Kidney (tissue), 14 donors: Measurements from ENCODE around the gene SLC25A21. TPM values are rescaled to one million over a fixed set of nuclear protein-coding genes. Genes with fewer than 3 reads are reported as not detected.

Source experiments
- DNase-seq, 5 donors: peaks; one replicate each; pipeline ENCODE4 v3.0.0-alpha.2; 2013 to 2020
- FAIRE-seq: peaks from 2 replicates; lab custom pipeline; 2012; peaks lifted over from hg19 to GRCh38; lab: Jason Lieb, UNC
- H3K27ac ChIP-seq, 2 donors: one replicate each; pipeline ENCODE4 v1.7.0; 2013; ENCODE audit warnings: low read depth in 2 of 2, low read length in 2 of 2, inconsistent platforms in 1 of 2
- H3K27me3 ChIP-seq: one replicate; pipeline ENCODE4 v1.7.1; 2013; ENCODE audit warnings: low read length, inconsistent platforms; ENCODE audit not compliant: control insufficient read depth, insufficient read depth
- H3K36me3 ChIP-seq, 3 donors: one replicate each; pipeline versions ENCODE4 v1.7.0 to v1.7.1; 2013; ENCODE audit warnings: low read length in 3 of 3, control low read depth in 1 of 3, inconsistent platforms in 1 of 3; ENCODE audit not compliant: insufficient read depth in 3 of 3, control insufficient read depth in 2 of 3
- H3K4me1 ChIP-seq, 3 donors: one replicate each; pipeline versions ENCODE4 v1.7.0 to v1.7.1; 2013; ENCODE audit warnings: low read length in 3 of 3, inconsistent platforms in 1 of 3, low read depth in 1 of 3; ENCODE audit not compliant: control insufficient read depth in 2 of 3, insufficient read depth in 2 of 3
- H3K4me3 ChIP-seq, 3 donors: one replicate each; pipeline versions ENCODE4 v1.7.0 to v1.8.1; 2013; ENCODE audit warnings: low read length in 3 of 3, control low read depth in 1 of 3, inconsistent platforms in 1 of 3
- H3K9ac ChIP-seq, 3 donors: one replicate each; pipeline versions ENCODE4 v1.7.0 to v1.7.1; 2013; ENCODE audit warnings: low read length in 3 of 3, control low read depth in 1 of 3, inconsistent platforms in 1 of 3
- H3K9me3 ChIP-seq, 3 donors: one replicate each; pipeline versions ENCODE4 v1.7.0 to v1.7.1; 2013; ENCODE audit warnings: low read length in 3 of 3, control low read depth in 1 of 3, inconsistent platforms in 1 of 3; ENCODE audit not compliant: control insufficient read depth in 2 of 3, insufficient read depth in 1 of 3
- intact Hi-C: fragments of 100-400 bp; cut with DNase I; formaldehyde crosslinking; loops from one replicate; pipeline ENCODE4 v1.11.1; 2022
- polyA plus RNA-seq: library from polyadenylated mRNA; stranded (reverse); fragments of 350-450 nt; fragmentation: Illumina TruSeq; extraction: RNeasy Lipid Tissue Mini Kit (QIAGEN cat#74804); gene quantifications from one replicate; pipeline ENCODE4 v1.2.3, GENCODE V29; 2014; ENCODE audit warnings: low read depth, low replicate concordance; ENCODE audit not compliant: insufficient read depth
- total RNA-seq: library from RNA; stranded (reverse); fragmentation: NEBNext Ultra II Directional; extraction: Animal tissue kit (Norgen Biotek cat#: 25700); gene quantifications from one replicate; pipeline ENCODE4 v1.2.1, GENCODE V29; 2021
- TF ChIP-seq, protein P1 (sequence below): IDR thresholded peaks from 3 replicates; pipeline ENCODE4 v1.5.1; 2012; ENCODE audit warnings: mild to moderate bottlenecking, moderate library complexity, borderline replicate concordance; ENCODE audit not compliant: insufficient read depth; ENCODE audit errors: extremely low read depth
- donor health status: control.
- donor health status: control.
- donor health status: control.
- donor health status: control.
- donor health status: control.
- donor health status: DM: yes; HTN: yes; CAD: no.
- donor health status: Normal renal cell carcinoma (clear cell type).

Gene SLC25A21
- total and polyA plus RNA-seq, 2 donors from 2014 or later: 1.3 to 1.4 TPM

DNA sequence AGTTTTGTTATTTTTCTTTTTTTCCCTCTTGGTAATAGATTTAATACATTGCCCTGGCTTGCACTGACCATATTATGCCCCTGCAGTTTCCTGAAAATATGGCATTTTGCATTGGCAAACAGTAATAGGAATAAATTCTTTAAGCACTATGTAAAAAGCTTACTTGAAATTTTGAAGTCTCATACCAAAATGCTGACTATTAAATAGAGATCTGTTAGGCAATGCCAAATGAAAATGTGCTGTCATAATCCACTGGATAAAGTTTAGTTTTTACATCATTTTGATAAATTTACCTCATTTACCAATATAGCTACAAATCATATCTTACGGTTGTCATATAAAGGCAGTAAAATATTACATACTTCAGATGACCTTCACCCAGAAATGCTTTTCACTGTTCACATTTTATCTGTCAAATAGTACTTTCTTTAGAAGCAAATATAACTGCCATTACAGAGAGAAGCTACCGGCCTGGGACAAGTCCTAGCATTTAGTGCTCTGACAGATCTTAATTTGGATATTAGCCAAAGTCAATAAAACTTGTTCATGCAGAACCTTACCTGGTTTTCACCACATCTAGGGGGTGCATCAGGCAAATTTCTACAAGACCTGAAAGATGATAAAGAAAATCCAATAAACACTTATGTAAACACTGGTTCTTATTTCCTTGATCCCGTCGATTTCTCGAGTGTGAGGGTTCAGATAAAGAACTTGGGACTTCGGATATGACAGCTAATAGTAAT is 297.8 kb downstream of the SLC25A21 start:
- DNase-seq (no peak), FAIRE-seq (no peak)
- Histone ChIP-seq H3K9me3 (no peaks in the 10 kb centered on the region), H3K36me3 (no peaks in the 10 kb centered on the region), H3K27me3 (no peaks in the 10 kb centered on the region), H3K4me1 (no peaks in the 10 kb centered on the region), H3K9ac (no peak overlapping the region), H3K4me3 (no peak overlapping the region), H3K27ac (no peak overlapping the region)
- intact Hi-C loops: no loop called here
- TF ChIP-seq, protein P1, sequence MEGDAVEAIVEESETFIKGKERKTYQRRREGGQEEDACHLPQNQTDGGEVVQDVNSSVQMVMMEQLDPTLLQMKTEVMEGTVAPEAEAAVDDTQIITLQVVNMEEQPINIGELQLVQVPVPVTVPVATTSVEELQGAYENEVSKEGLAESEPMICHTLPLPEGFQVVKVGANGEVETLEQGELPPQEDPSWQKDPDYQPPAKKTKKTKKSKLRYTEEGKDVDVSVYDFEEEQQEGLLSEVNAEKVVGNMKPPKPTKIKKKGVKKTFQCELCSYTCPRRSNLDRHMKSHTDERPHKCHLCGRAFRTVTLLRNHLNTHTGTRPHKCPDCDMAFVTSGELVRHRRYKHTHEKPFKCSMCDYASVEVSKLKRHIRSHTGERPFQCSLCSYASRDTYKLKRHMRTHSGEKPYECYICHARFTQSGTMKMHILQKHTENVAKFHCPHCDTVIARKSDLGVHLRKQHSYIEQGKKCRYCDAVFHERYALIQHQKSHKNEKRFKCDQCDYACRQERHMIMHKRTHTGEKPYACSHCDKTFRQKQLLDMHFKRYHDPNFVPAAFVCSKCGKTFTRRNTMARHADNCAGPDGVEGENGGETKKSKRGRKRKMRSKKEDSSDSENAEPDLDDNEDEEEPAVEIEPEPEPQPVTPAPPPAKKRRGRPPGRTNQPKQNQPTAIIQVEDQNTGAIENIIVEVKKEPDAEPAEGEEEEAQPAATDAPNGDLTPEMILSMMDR: no peak

DNA sequence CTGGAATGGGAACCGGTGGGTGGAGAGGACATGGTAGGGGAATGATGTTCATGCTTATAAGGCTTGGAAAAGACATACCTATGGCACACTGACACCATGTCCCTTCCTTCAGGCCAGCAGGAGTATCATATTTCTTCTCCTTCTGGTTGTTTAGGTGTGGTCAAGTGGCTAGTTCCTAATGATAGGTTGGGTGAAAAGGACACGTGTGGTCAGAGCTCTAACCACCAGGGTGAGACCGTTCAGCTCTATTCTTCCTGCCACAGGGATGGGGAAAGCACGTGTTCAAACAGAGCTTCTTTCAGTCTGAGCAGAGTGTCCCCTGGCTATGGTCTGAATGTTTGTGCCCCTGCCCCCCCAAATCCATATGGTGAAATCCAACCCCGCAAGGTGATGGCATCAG is 301.6 kb downstream of the SLC25A21 start:
- H3K9ac ChIP-seq: no peak overlapping the region
- H3K9me3 ChIP-seq: no peaks in the 10 kb centered on the region
- DNase-seq (no peak), FAIRE-seq (no peak)
- intact Hi-C loops: no loop called here
- H3K4me1 ChIP-seq: no peaks in the 10 kb centered on the region
- H3K4me3 ChIP-seq: no peak overlapping the region
- H3K27ac ChIP-seq: no peak overlapping the region
- H3K27me3 ChIP-seq: no peaks in the 10 kb centered on the region
- H3K36me3 ChIP-seq: no peaks in the 10 kb centered on the region
- TF ChIP-seq, protein P1: no peak

DNA sequence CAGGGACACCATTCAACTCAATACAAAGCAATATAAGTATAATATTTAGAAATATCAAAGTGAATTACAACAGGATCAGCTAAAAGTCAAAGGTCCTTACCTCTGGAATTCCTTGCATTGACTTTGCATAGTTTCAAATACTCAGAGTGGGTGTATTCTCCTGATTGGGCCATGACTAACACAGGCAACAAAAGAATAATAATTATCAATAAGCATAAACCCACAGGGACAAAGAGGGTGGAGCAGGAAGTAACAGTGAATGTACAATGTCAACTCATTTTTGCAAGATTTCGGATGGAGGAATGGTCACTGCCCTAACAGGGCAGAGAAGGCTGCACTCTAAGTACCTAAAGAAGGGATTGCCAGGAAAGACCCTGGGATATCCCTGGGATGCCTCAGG is 303.3 kb downstream of the SLC25A21 start:
- Histone ChIP-seq H3K27me3 (no peaks in the 10 kb centered on the region), H3K36me3 (no peaks in the 10 kb centered on the region), H3K27ac (no peak overlapping the region), H3K4me3 (no peak overlapping the region), H3K4me1 (no peaks in the 10 kb centered on the region), H3K9me3 (no peaks in the 10 kb centered on the region), H3K9ac (no peak overlapping the region)
- DNase-seq: no peak
- TF ChIP-seq, protein P1: no peak
- no peak for FAIRE-seq
- intact Hi-C loops: no loop called here

DNA sequence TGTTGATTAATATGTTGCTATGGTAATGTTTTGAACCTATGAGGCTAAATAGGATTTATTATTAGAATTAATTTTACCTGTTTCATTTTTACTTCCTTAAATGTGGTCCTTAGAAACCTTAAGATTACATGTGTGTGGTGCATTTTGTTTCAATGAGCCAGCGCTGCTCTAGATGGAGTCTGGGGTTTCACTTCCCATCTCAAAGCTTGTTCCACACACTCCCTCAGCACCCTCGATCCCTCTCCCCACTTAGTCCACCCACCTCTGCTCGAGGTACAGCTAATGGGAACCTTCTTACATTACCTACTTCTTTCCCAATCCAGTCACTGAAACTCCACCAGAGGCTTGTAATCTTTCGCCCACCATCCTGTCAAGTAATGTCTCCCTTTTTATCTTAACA is 305.5 kb downstream of the SLC25A21 start:
- Histone ChIP-seq H3K27ac (no peak overlapping the region), H3K9me3 (no peaks in the 10 kb centered on the region), H3K9ac (no peak overlapping the region), H3K27me3 (no peaks in the 10 kb centered on the region), H3K4me3 (no peak overlapping the region), H3K36me3 (no peaks in the 10 kb centered on the region), H3K4me1 (no peaks in the 10 kb centered on the region)
- TF ChIP-seq, protein P1: no peak
- DNase-seq (no peak), FAIRE-seq (no peak)
- intact Hi-C loops: no loop called here
